ENCODE results near the gene ATP5PD.
A peak's percentile ranks its signal among the peaks of the same experiment; 100 is the strongest.

ATP5PD gene

GRCh38 chr17:75064867-75065561 lies 18.2 kb upstream of the ATP5PD start:
- TF ChIP-seq CTCF (IDR thresholded peaks at IDR 0.05; ENCODE audit: extremely low read depth, missing control alignments) = no peak
- no peak for DNase-seq (ENCODE audit: low spot score)

- DNase-seq (ENCODE audit: low spot score) = peak; percentile 5
- no peak for TF ChIP-seq CTCF (IDR thresholded peaks at IDR 0.05; ENCODE audit: extremely low read depth, missing control alignments)
These were observed 17.7 kb upstream of the ATP5PD start for GRCh38 chr17:75064460-75064859.

- TF ChIP-seq CTCF (IDR thresholded peaks at IDR 0.05; ENCODE audit: extremely low read depth, missing control alignments) = no peak
- no peak for DNase-seq (ENCODE audit: low spot score)
These were observed 17.3 kb upstream of the ATP5PD start for GRCh38 chr17:75064040-75064439.

- TF ChIP-seq CTCF (IDR thresholded peaks at IDR 0.05; ENCODE audit: extremely low read depth, missing control alignments) = no peak
- no peak for DNase-seq (ENCODE audit: low spot score)
These were observed 16.9 kb upstream of the ATP5PD start for GRCh38 chr17:75063626-75064025.

GRCh38 chr17:75063201-75063600 lies 16.4 kb upstream of the ATP5PD start:
- no peak for TF ChIP-seq CTCF (IDR thresholded peaks at IDR 0.05; ENCODE audit: extremely low read depth, missing control alignments)
- DNase-seq (ENCODE audit: low spot score) = no peak

GRCh38 chr17:75061618-75062017 lies 14.8 kb upstream of the ATP5PD start:
- DNase-seq (ENCODE audit: low spot score) = no peak
- no peak for TF ChIP-seq CTCF (IDR thresholded peaks at IDR 0.05; ENCODE audit: extremely low read depth, missing control alignments)

- TF ChIP-seq CTCF (IDR thresholded peaks at IDR 0.05; ENCODE audit: extremely low read depth, missing control alignments) = no peak
- DNase-seq (ENCODE audit: low spot score) = no peak
These were observed 14.3 kb upstream of the ATP5PD start for GRCh38 chr17:75061055-75061438.
